H1 (cell line): ENCODE results near the gene STARD3NL. TPM values are rescaled to one million over a fixed set of nuclear protein-coding genes. Genes with fewer than 3 reads are reported as not detected.

Source experiments
- BCL11A ChIP-seq, 2 experiments: IDR thresholded peaks; one replicate each; pipeline ENCODE4 v1.6.1; 2011; ENCODE audit warnings: low read depth in 2 of 2, low read length in 2 of 2, mild to moderate bottlenecking in 2 of 2
- CHD2 ChIP-seq: IDR thresholded peaks from 2 replicates; pipeline ENCODE4 v1.6.1; 2012; ENCODE audit warnings: low read length, improper control_type of control experiment
- CHD7 ChIP-seq: fragments of 300-600 bp; sonication (generic); IDR thresholded peaks from 2 replicates; pipeline ENCODE4 v1.7.1; 2012; ENCODE audit warnings: low read length, moderate library complexity, mild to moderate bottlenecking, inconsistent platforms; ENCODE audit not compliant: insufficient replicate concordance
- EGR1 ChIP-seq: IDR thresholded peaks from 2 replicates; pipeline ENCODE4 v1.6.1; 2011; ENCODE audit warnings: low read depth, low read length, borderline replicate concordance
- JUN ChIP-seq: IDR thresholded peaks from 2 replicates; pipeline ENCODE4 v1.6.1; 2011; ENCODE audit warnings: low read depth, mild to moderate bottlenecking, improper control_type of control experiment, low read length
- KDM4A ChIP-seq: IDR thresholded peaks from one replicate; pipeline ENCODE4 v1.7.1; 2012; ENCODE audit warnings: low read depth, mild to moderate bottlenecking, moderate library complexity, low read length, inconsistent platforms; ENCODE audit not compliant: severe bottlenecking
- MAFK ChIP-seq: IDR thresholded peaks from 2 replicates; pipeline ENCODE4 v1.6.1; 2012; ENCODE audit warnings: low read depth, mild to moderate bottlenecking, improper control_type of control experiment, low read length
- RXRA ChIP-seq: IDR thresholded peaks from 2 replicates; pipeline ENCODE4 v1.6.1; 2011; ENCODE audit warnings: low read depth, mild to moderate bottlenecking, low read length, moderate library complexity; ENCODE audit not compliant: insufficient read depth
- SIN3A ChIP-seq, 2 experiments: IDR thresholded peaks in 1 of 2; conservative IDR thresholded peaks in 1 of 2; 2 replicates each; pipeline ENCODE4 v1.6.1; 2011 to 2012; ENCODE audit warnings: low read length in 2 of 2, improper control_type of control experiment in 1 of 2, low read depth in 1 of 2, mild to moderate bottlenecking in 1 of 2
- SP1 ChIP-seq: IDR thresholded peaks from 2 replicates; pipeline ENCODE4 v1.6.1; 2011; ENCODE audit warnings: low read depth, low read length
- SP2 ChIP-seq: IDR thresholded peaks from 2 replicates; pipeline ENCODE4 v1.6.1; 2012; ENCODE audit warnings: mild to moderate bottlenecking, low read length, inconsistent platforms
- SRF ChIP-seq: IDR thresholded peaks from 2 replicates; pipeline ENCODE4 v1.6.1; 2011; ENCODE audit warnings: mild to moderate bottlenecking, low read depth, low read length, moderate library complexity
- SUZ12 ChIP-seq: fragments of 200-600 bp; sonication (generic); IDR thresholded peaks from 2 replicates; pipeline ENCODE4 v1.6.1; 2012; ENCODE audit warnings: mild to moderate bottlenecking, inconsistent platforms, low read length, moderate library complexity, mixed read lengths
- polyA plus RNA-seq, 7 experiments: library from polyadenylated mRNA; depleted of rRNA in 3 of 7; stranded (reverse) in 5 of 7; unstranded in 2 of 7; fragments of >200 nt in 5 of 7; fragments of 200-250 nt in 2 of 7; gene quantifications; 1 replicate in 5 of 7; 2 replicates in 1 of 7; 4 replicates in 1 of 7; pipeline versions ENCODE4 v1.2.1 to v1.2.3, GENCODE V29; 2011 to 2013; ENCODE audit warnings: missing spikeins in 2 of 7, mixed read lengths in 2 of 7
- total RNA-seq: library from RNA; stranded (reverse); fragmentation: NEBNext Ultra II Directional; extraction: Animal tissue kit (Norgen Biotek cat#: 25700); gene quantifications from 2 replicates; pipeline ENCODE4 v1.2.1, GENCODE V29; 2021

STARD3NL gene
- total and polyA plus RNA-seq, 2 of the 8 experiments (the other 6 are each of a cell fraction or from before 2014, with no cell fraction given): 27.1 to 40.5 TPM

- TF ChIP-seq CHD7 (no peak), SP1 (no peak), SIN3A (conservative IDR thresholded peaks at IDR 0.05 in 1 of 2, IDR thresholded peaks at IDR 0.05 in 1 of 2; ENCODE audit: low read depth in 1 of 2, low read length in 2 of 2) (no peak), JUN (no peak), RXRA (no peak), SUZ12 (no peak), BCL11A (IDR thresholded peaks at IDR 0.05; ENCODE audit: low read depth in 2 of 2, low read length in 2 of 2) (no peak), KDM4A (no peak), CHD2 (no peak), SP2 (no peak), SRF (no peak), MAFK (no peak), EGR1 (no peak)
Measured at GRCh38 chr7:38179776-38180226, 1.8 kb downstream of the STARD3NL start (continued).
